ENCODE results near the gene SUCO.
A peak's percentile ranks its signal among the peaks of the same experiment; 100 is the strongest.

SUCO gene

GRCh38 chr1:172496678-172497077 lies 36.3 kb upstream of the SUCO start:
- peaks cover 26% of the 10 kb centered on the region for H3K4me1 Mint-ChIP-seq
- H3K9me3 Mint-ChIP-seq, result no peaks in the 10 kb centered on the region
- peaks cover 9% of the 10 kb centered on the region for H3K27me3 Mint-ChIP-seq (ENCODE audit: low read depth)
- H3K4me3 Mint-ChIP-seq, result no peak overlapping the region
- H3K36me3 Mint-ChIP-seq (ENCODE audit: low read depth), result no peaks in the 10 kb centered on the region
- no peak for TF ChIP-seq CTCF (IDR thresholded peaks at IDR 0.05; ENCODE audit: unreplicated experiment in 3 of 3)
- H3K27ac Mint-ChIP-seq, result peak overlapping the region; percentile 89 to 98 (median 94)

GRCh38 chr1:172497230-172497629 lies 35.7 kb upstream of the SUCO start:
- Mint-ChIP-seq H3K27ac (peak overlapping the region; percentile 89 to 98 (median 94)), H3K27me3 (ENCODE audit: low read depth) (peaks cover 9% of the 10 kb centered on the region), H3K4me1 (peaks cover 30% of the 10 kb centered on the region), H3K36me3 (ENCODE audit: low read depth) (no peaks in the 10 kb centered on the region), H3K4me3 (peak overlapping the region in 2 of 3 experiments; percentile 2 to 17), H3K9me3 (no peaks in the 10 kb centered on the region)
- no peak for TF ChIP-seq CTCF (IDR thresholded peaks at IDR 0.05; ENCODE audit: unreplicated experiment in 3 of 3)

- TF ChIP-seq CTCF (IDR thresholded peaks at IDR 0.05; ENCODE audit: unreplicated experiment in 3 of 3), result no peak
- H3K36me3 Mint-ChIP-seq (ENCODE audit: low read depth), result no peaks in the 10 kb centered on the region
- peaks cover 30% of the 10 kb centered on the region for H3K4me1 Mint-ChIP-seq
- H3K4me3 Mint-ChIP-seq, result no peak overlapping the region
- H3K27ac Mint-ChIP-seq, result peak overlapping the region; percentile 54 to 77 (median 59)
- H3K27me3 Mint-ChIP-seq (ENCODE audit: low read depth), result peaks cover 4% of the 10 kb centered on the region
- H3K9me3 Mint-ChIP-seq, result no peaks in the 10 kb centered on the region
These were observed 34.1 kb upstream of the SUCO start for GRCh38 chr1:172498857-172499256.

GRCh38 chr1:172499636-172500141 lies 33.3 kb upstream of the SUCO start:
- Mint-ChIP-seq H3K4me3 (no peak overlapping the region), H3K9me3 (no peaks in the 10 kb centered on the region), H3K27me3 (ENCODE audit: low read depth) (no peaks in the 10 kb centered on the region), H3K36me3 (ENCODE audit: low read depth) (no peaks in the 10 kb centered on the region), H3K27ac (no peak overlapping the region), H3K4me1 (peaks cover 30% of the 10 kb centered on the region)
- no peak for TF ChIP-seq CTCF (IDR thresholded peaks at IDR 0.05; ENCODE audit: unreplicated experiment in 3 of 3)

GRCh38 chr1:172500207-172500606 lies 32.7 kb upstream of the SUCO start:
- no peak overlapping the region for H3K4me3 Mint-ChIP-seq
- TF ChIP-seq CTCF (IDR thresholded peaks at IDR 0.05; ENCODE audit: unreplicated experiment in 3 of 3), result no peak
- peaks cover 30% of the 10 kb centered on the region for H3K4me1 Mint-ChIP-seq
- no peak overlapping the region for H3K27ac Mint-ChIP-seq
- no peaks in the 10 kb centered on the region for H3K27me3 Mint-ChIP-seq (ENCODE audit: low read depth)
- no peaks in the 10 kb centered on the region for H3K36me3 Mint-ChIP-seq (ENCODE audit: low read depth)
- H3K9me3 Mint-ChIP-seq, result no peaks in the 10 kb centered on the region

- Mint-ChIP-seq H3K4me1 (no peaks in the 10 kb centered on the region), H3K27ac (no peak overlapping the region), H3K9me3 (no peaks in the 10 kb centered on the region), H3K36me3 (ENCODE audit: low read depth) (no peaks in the 10 kb centered on the region), H3K27me3 (ENCODE audit: low read depth) (no peaks in the 10 kb centered on the region), H3K4me3 (no peak overlapping the region)
- no peak for TF ChIP-seq CTCF (IDR thresholded peaks at IDR 0.05; ENCODE audit: unreplicated experiment in 3 of 3)
These were observed 25.2 kb upstream of the SUCO start for GRCh38 chr1:172507741-172508140.

Measured in nephron (organoid).